Lung (tissue), 12 donors: ENCODE measurements around the gene PET100. TPM values are rescaled to one million over a fixed set of nuclear protein-coding genes. Genes with fewer than 3 reads are reported as not detected.

Experiments used
- ATAC-seq: fragments of 200-7000 bp; cut with Tn5 transposase; one replicate; pipeline ENCODE4 v1.9.1; 2020; ENCODE audit warnings: moderate number of reproducible peaks; ENCODE audit not compliant: insufficient read depth, low FRiP score
- DNase-seq, 3 donors: peaks; one replicate each; pipeline ENCODE4 v3.0.0-alpha.2; 2013 to 2017
- H3K27ac ChIP-seq, 2 donors: one replicate each; pipeline ENCODE4 v1.5.1; 2013; ENCODE audit warnings: mild to moderate bottlenecking in 2 of 2, moderate library complexity in 2 of 2, control low read depth in 1 of 2, inconsistent platforms in 1 of 2, low read depth in 1 of 2, low read length in 1 of 2
- H3K27me3 ChIP-seq, 3 donors: one replicate each; pipeline ENCODE4 v1.5.1; 2013; ENCODE audit warnings: low read length in 2 of 3; ENCODE audit not compliant: control insufficient read depth in 3 of 3, insufficient read depth in 3 of 3
- H3K36me3 ChIP-seq, 4 donors: one replicate each; pipeline ENCODE4 v1.5.1; 2013; ENCODE audit warnings: low read length in 4 of 4, mild to moderate bottlenecking in 1 of 4, moderate library complexity in 1 of 4; ENCODE audit not compliant: control insufficient read depth in 4 of 4, insufficient read depth in 4 of 4
- H3K4me1 ChIP-seq, 5 donors: one replicate each; pipeline ENCODE4 v1.5.1; 2013; ENCODE audit warnings: low read length in 5 of 5, mild to moderate bottlenecking in 2 of 5, moderate library complexity in 1 of 5; ENCODE audit not compliant: control insufficient read depth in 5 of 5, insufficient read depth in 5 of 5
- H3K4me3 ChIP-seq: one replicate; pipeline ENCODE4 v1.5.1; 2013; ENCODE audit warnings: mild to moderate bottlenecking, control low read depth, moderate library complexity
- H3K9ac ChIP-seq, 2 donors: one replicate each; pipeline ENCODE4 v1.5.1; 2013; ENCODE audit warnings: low read length in 2 of 2, control low read depth in 1 of 2; ENCODE audit not compliant: insufficient read depth in 1 of 2
- H3K9me3 ChIP-seq, 4 donors: one replicate each; pipeline ENCODE4 v1.5.1; 2013; ENCODE audit warnings: low read length in 3 of 4, mild to moderate bottlenecking in 1 of 4, moderate library complexity in 1 of 4; ENCODE audit not compliant: control insufficient read depth in 4 of 4, insufficient read depth in 3 of 4
- WGBS, 2 donors: extraction: QIAGEN DNeasy Blood & Tissue Kit; methylation state at CpG; one replicate each; pipeline ENCODE4 v1.1.7; 2013; 5-methylcytosine and 5-hydroxymethylcytosine counted together
- polyA plus RNA-seq, 2 donors: library from polyadenylated mRNA; stranded (reverse); fragments of 200-250 nt; gene quantifications; one replicate each; pipeline ENCODE4 v1.2.1, GENCODE V29; 2013
- total RNA-seq, 2 donors: library from RNA; depleted of rRNA in 1 of 2; stranded (reverse); fragments of >200 nt in 1 of 2; gene quantifications; one replicate each; pipeline ENCODE4 v1.2.1, GENCODE V29; 2014 to 2021
- TF ChIP-seq, protein P1 (sequence below): IDR thresholded peaks from 2 replicates; pipeline ENCODE4 v1.5.1; 2012; ENCODE audit warnings: mild to moderate bottlenecking; ENCODE audit errors: control extremely low read depth, extremely low read depth
- donor health status: control.
- donor health status: control.
- donor health status: Bipolar disorder and iron deficiency.
- donor health status: healthy.
- donor health status: DM: yes; HTN: yes; CAD: no.

PET100 gene
- total and polyA plus RNA-seq, 4 donors: 26.9 to 383 (median 88.1) TPM

DNA sequence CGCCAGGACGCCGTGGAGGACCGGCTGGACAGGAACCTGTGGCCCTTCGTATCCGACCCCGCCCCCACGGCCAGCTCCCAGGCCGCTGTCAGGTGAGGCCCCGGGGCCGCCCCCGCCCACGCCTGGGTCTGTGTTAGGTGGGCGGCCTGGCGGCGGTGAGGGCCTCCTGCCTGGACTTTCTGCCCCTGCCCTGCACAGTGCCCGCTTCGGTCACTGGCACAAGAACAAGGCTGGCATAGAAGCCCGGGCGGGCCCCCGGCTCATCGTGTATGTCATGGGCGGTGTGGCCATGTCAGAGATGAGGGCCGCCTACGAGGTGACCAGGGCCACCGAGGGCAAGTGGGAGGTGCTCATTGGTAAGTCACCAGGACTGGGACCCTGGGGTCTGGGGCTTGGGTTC is 17.6 kb downstream of the PET100 start:
- Histone ChIP-seq H3K9me3 (no peaks in the 10 kb centered on the region), H3K9ac (no peak overlapping the region), H3K4me3 (no peak overlapping the region), H3K27ac (no peak overlapping the region), H3K36me3 (peaks cover 0 to 23% (median 0%) of the 10 kb centered on the region in 4 donors), H3K27me3 (peaks cover 0 to 3% (median 0%) of the 10 kb centered on the region in 3 donors), H3K4me1 (peaks cover 0 to 4% (median under 1%) of the 10 kb centered on the region in 5 donors)
- 93 to 97% methylated on average over 26 of the region's 26 CpGs for WGBS, 2 donors
- ATAC-seq (no peak), DNase-seq (no peak)
- TF ChIP-seq, protein P1, sequence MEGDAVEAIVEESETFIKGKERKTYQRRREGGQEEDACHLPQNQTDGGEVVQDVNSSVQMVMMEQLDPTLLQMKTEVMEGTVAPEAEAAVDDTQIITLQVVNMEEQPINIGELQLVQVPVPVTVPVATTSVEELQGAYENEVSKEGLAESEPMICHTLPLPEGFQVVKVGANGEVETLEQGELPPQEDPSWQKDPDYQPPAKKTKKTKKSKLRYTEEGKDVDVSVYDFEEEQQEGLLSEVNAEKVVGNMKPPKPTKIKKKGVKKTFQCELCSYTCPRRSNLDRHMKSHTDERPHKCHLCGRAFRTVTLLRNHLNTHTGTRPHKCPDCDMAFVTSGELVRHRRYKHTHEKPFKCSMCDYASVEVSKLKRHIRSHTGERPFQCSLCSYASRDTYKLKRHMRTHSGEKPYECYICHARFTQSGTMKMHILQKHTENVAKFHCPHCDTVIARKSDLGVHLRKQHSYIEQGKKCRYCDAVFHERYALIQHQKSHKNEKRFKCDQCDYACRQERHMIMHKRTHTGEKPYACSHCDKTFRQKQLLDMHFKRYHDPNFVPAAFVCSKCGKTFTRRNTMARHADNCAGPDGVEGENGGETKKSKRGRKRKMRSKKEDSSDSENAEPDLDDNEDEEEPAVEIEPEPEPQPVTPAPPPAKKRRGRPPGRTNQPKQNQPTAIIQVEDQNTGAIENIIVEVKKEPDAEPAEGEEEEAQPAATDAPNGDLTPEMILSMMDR: no peak

DNA sequence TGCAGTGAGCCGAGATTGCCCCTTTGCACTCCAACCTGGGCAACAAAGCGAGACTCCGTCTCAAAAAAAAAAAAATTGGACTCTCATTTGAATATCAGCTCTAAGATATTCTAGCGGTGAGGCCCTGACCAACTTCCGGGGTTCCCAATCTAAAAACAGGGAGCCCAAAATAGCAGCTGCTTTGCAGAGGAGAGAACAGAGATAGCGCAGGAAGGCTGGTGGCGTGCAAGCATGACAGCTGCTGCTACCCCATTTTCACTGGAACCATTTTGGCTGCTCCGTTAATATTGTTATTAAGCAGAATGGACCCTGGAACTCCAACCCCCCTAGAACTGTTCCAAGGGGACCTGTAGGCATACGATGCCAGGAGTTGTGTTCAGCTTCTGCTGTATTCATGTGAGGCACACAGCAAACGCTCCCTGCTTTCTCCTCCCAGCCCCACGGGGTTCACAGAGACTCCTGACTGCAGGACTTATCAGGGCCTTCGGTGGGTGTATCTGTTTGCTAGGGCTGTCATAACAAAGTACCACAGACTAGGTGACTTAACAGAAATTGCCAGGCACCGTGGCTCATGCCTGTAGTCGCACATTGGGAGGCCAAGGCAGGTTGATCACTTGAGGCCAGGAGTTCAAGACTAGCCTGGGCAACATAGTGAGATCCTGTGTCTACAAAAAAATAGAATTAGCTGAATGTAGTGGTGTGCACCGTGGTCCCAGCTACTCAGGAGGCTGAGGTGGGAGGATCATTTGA is 18.8 kb downstream of the PET100 start:
- peaks cover 0 to 5% (median 3%) of the 10 kb centered on the region in 5 donors for H3K4me1 ChIP-seq
- 85 to 92% methylated on average over 15 of the region's 15 CpGs for WGBS, 2 donors
- peaks cover 0 to 14% (median 0%) of the 10 kb centered on the region in 4 donors for H3K36me3 ChIP-seq
- H3K4me3 ChIP-seq: no peak overlapping the region
- peaks cover 0 to 3% (median 0%) of the 10 kb centered on the region in 3 donors for H3K27me3 ChIP-seq
- H3K27ac ChIP-seq: no peak overlapping the region
- TF ChIP-seq, protein P1: no peak
- no peaks in the 10 kb centered on the region for H3K9me3 ChIP-seq
- ATAC-seq: no peak
- no peak for DNase-seq
- H3K9ac ChIP-seq: no peak overlapping the region

DNA sequence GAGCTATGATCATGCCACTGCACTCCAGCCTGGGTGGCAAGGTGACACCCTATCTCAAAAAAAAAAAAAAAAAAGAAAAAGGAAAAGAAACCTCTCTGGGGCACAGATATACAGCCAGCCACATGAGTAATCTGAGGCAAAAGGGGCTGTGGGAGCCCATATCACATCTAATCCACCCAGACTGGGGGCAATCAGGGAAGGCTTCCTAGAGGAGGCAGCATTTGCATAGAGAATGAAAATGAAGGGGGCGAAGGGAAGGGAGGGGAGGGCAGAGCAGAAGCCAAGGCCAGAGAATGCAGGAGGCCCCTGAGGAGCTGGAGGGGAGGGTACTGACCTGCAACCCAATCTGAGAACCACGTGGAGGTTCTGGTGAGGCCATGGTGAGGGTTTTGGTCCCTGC is 20.6 kb downstream of the PET100 start:
- H3K9me3 ChIP-seq: no peaks in the 10 kb centered on the region
- DNase-seq (no peak), ATAC-seq (no peak)
- peaks cover 0 to 3% (median 0%) of the 10 kb centered on the region in 3 donors for H3K27me3 ChIP-seq
- H3K4me3 ChIP-seq: no peak overlapping the region
- 47 to 50% methylated on average over 2 of the region's 2 CpGs for WGBS, 2 donors
- H3K4me1 ChIP-seq: peaks cover 0 to 4% (median 1%) of the 10 kb centered on the region in 5 donors
- peaks cover 0 to 14% (median 0%) of the 10 kb centered on the region in 4 donors for H3K36me3 ChIP-seq
- TF ChIP-seq, protein P1: no peak
- H3K9ac ChIP-seq: no peak overlapping the region
- H3K27ac ChIP-seq: no peak overlapping the region
